CD4-positive, alpha-beta T cell treated with Interleukin-17A for 4 hours (primary cell): ENCODE measurements around the gene AP1G2.
A peak's percentile ranks its signal among the peaks of the same experiment; 100 is the strongest.

Experiments used
- DNase-seq: peaks from one replicate; pipeline ENCODE4 v3.0.0-alpha.2; 2020; ENCODE audit warnings: mixed read lengths

The AP1G2 gene

DNA sequence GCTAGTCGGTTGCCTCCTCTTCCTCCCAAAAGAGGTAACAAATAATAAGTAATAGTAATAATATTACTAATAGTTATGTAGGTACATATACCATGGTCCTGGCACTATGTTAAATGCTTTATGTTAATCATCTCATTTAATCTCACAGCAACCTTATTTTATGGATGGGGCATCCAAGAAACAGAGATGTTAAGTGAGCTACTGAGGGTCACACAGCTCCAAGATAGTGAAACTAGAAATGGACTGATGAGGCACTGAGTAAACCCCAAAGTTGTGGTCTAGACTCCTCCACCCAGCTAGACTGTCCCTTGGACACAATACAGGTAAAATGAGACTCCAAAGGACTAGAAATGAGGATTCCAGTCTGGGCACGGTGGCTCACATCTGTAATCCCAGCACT lies 31.1 kb downstream of the AP1G2 start:
- no peak for DNase-seq

DNA sequence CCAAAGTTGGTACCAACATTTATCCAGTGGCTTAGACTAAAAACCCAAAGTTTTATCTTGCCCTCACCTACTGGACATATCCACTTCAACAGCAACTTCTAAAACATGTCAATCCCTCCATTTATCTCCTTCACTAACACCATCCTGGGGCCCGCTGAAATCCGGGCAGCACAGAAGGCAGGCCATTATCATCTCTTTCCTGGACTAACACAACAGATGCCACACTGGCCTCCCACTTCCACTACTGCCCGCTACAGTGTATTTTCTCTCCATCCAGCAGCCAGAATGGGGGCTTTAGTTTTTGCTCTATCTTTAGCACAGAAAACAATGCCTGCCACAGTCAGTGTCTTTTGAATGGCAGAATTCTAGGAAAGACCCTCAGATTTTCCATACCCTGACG lies 31.6 kb downstream of the AP1G2 start:
- DNase-seq: no peak

DNA sequence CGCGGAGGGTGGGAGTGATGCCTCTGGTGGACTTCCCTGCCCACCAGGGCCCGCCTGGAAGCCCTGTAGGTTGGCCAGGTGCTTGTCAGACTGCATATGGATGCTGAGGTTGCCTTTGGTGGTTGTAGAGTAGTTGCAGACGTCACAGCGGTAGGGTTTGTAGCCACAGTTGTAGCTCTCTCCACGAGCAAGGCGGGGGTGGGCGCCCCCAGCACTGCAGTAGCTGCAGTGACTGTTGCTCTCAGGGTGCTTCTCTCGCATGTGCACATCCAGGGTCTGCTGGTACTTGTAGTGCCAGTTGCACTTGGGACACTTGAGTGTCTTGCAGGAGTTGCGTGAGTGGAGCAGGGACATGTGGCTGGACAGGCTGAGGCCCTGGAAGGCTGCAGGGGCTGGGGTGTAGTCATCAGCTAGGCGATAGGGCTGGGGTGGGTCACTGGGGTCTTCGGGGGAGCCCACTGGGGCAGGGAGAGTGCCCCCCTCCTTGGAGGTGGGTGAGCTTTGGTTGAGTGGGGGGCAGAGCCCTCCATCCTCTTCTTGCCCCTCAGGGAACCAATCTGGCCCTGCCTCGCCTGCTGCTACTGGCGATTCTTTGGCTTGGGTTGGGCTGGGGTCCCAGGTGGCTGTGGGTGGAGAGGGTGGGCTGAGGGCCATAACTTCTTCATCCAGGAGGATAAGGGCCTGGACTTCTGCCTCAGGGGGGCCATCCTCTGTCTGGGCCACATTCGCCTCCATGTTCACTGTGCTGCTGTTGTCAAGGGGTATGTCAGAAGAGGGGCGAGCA lies 33.7 kb downstream of the AP1G2 start:
- no peak for DNase-seq

DNA sequence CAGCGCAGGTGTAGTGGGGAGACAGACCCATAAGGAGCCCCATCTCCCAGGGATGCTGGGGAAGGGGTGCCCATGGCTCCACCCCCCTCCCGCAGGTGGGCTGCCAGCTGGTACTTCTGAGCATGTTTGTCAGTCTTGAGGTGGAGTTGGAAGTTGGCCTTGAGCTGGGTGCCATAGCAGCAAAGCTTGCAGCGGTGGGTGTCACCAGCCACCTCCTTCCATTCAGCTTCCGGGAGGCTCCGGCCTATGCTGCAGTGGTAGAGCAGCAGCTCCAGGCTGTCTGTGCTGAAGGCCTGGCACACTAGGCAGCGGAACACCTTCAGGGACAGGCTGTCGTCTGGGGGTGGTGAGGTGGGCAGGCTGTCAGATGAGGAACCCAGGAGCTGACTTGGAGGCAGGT lies 34.9 kb downstream of the AP1G2 start:
- DNase-seq: no peak

DNA sequence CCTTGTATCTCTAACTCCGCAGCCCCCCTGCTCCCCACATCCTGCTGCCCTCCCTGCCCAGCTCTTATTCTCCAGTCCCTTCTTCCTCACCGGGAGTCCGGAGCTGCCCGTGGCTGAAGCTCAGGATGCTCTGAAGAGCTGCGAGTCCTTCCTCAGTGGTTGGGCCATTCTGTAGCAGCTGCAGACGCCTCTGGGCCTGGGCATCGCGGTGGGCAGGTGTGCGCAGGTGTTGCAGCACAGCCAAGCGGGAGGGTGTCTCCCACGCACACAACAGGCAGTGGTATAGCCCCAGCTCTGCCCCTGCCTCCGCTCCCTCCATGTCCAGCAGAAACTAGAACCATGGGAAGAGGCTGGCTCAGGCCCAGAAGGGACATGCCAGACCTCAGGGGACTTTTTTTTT lies 36.2 kb downstream of the AP1G2 start:
- no peak for DNase-seq

DNA sequence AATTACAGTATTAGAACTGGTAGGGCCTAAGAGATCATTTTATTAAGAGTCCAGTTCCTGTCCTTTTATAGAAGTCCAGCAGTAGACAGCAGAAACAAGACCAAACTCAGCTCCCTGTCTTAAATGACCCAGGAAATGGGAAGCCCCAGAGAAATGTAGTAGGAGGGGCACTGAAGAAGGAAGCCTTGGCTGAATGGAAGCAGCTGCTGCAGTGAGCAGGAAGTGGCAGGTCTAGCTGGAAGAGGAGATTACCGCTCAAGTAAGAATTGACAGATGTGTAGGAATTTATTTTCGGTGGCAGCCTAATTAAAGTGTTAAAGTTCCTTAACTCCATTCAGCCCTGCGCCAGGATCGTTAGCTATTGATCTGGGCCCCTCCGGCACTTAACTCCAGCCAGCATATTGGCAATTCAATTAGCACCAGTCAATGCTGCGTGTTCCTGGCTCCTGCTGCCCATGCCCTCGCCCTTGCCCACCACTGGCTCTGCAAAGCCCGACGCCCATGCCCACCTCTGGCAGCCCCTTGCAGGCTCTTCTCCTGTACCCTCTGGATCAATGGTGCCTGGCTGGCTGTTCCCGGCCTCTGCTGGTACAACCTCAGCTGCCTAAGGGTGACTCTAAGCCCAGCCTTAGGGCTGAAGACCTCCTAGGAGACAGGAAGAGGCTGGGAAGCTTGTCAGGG lies 37.1 kb downstream of the AP1G2 start:
- no peak for DNase-seq

DNA sequence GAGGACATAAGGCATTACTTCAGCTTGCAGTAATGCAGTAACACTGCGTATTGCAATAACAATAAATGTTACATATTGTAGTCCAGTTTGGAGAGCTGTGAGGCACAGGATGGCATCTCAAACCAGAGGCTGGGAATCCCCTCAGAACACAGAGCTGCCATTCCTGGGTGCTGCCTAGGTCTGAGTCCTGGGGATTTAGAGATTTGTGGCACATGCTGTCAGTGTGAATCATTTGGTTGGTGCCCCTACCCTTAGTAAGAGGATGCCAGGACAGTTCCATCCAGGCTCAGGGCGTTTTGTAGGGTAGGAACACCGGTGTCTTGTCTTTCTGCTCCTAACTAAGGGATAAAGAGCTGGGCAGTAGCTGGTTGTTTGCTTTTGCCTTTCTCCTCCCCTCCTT lies 38.6 kb downstream of the AP1G2 start:
- no peak for DNase-seq

DNA sequence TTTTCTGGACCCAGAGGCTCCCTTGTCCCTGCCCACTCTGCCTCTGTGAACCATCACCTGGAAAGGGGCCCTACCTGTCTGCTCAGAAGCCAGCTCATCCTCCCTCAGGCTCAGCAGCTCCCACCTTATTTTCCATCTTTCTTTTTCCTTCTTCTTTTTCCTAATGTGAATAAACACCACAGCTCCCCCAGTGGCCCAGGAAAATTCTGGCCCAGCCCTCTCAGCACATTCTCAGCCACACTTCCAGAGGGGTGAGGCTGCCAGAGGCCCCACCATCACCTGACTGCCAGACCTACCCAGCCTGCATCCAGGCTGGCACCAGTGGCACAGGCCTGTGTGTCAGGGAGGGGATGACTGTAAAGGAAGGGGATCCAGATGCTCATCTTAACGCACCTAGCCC lies 39.0 kb downstream of the AP1G2 start:
- DNase-seq: no peak

DNA sequence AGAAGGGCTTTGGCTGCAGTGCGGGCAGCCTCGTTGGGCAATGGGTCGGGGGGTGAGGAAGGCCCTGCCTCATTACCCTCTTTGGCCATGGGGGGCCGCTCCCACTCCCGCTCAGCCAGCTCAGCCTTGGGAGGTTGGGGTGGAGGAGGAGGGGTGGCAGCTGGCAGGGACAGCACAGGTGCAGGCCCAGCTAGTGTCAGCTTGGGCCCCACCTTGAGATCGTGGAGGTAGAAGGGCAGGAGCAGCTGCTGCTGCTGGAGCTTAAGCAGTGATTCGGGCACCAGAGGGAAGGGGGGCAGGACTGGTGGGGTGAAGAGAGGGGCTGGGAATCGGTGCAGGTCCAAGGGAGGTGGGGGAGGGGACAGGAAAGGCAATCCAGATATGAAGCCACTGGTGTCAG lies 42.0 kb downstream of the AP1G2 start:
- no peak for DNase-seq

DNA sequence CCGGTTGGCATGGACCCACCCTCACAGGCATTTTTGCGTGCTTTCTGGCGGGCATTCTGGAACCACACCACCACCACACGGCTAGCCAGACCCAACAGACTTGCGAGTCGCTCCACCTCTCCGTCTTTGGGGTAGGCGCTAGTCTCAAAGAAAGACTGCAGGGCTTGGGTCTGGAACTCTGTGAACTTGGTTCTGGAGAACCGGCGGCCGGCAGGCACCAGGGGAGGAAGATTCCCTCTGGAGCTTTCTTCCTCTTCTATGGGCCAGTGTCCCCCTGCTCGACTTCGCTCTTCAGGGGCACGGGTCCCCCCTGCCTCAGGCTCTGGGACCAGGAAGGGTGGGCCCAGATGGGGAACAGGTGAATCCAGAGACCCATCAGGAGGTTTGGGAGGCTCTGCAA lies 42.6 kb downstream of the AP1G2 start:
- no peak for DNase-seq

DNA sequence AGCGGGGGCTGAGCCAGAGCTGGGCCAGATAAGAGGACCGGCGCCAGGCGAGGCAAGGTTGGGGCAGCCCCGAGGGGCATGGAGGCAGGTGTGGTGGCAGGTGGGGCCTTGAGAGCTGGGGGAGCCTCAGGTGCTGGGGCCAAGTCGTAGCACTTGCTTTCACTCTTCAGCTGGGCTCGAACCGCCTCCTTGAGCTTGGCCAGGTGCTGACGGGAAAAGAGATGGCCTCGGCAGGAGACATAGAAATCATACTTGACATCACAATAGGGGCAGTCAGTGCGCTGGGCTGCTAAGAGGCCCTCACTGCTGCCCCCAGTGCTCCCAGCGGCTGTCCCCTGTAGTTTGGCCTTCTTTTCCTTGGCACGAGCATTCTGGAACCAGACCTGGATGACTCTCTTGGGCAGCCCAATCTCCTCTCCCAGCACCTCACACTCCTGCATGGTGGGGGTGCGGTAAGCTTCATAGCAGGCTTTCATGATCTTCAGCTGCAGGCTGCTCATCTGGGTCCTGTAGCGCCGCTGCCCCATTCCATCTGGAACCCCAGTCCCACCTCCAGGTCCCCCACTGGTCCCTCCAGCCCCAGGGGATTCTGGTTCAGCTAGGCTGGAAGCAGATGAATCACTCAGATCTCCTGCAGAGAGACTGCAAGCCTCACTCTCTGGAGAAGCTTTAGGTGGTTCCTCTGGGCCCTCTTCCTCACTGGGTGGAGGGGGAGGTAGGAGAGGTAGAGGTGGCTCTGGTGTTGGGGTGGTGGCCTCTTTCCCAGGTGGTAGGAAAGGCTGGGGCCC lies 44.2 kb downstream of the AP1G2 start:
- DNase-seq: no peak

DNA sequence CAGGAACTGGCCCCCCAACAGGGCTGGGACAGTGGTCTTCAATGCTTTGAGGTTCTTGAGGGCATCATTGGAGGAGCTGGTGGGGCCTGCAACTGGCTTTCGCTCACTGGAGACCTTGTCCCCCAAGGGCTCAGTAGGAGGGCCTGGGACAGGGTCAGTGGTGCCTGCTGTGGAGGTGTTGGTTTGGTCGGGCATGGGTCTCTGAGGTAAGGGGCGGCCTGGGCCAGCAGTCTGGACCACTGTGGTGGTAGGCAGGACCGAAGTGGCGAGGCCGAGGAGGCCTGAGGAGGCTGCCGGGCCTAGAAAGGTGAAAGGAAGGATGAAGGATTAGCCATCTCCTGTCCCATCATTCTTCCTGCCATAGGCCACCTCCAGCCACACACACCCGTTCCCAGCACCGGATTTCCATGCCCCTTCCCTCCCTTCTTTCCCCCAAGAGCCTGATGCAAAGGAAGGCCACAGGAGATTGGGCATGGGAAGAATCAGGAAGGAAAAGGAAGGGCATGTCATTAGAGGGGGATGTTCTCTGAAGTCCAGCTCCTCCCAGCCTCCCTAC lies 44.9 kb downstream of the AP1G2 start:
- no peak for DNase-seq

DNA sequence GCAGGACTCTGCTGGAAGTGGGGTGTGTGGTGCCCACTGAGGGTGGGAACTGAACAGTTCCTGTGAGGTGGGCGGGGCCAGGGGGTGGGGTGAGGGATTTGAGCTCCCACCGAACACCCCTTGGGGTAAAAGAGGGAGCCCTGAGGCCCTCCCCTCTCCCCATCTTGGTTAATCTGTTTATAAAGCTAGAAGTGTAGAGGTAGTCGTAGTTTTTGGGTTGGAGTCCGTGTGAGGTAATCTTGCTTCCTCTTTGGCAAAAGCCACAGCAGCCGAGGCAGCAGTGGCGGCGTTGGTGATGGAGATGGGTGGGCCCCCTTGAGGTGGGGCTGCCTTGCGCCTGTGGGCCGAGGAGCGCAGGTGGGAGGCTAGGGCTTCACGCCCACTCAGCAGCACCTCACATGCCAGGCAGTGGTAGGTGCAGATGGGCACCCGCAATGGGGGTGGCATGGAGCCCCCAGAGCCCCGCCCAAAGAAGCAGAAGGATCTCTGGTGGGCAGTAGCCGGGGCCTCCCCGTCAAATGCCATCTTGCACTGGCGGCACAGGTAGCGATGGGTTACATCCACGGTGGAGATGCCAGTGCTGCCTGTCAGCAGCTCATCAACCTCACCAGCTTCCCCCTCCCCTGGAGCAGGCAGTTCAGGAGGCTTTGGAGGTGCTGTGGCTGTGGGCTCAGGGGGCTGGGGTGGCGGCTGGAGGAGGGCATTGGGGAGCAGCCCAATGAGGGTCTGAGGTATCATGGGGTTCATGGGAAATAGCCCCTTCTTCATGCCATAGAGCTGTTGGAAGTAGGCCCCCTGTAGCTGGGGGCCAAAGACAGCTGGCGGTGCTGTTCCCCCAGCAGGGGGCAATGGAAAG lies 45.6 kb downstream of the AP1G2 start:
- no peak for DNase-seq

DNA sequence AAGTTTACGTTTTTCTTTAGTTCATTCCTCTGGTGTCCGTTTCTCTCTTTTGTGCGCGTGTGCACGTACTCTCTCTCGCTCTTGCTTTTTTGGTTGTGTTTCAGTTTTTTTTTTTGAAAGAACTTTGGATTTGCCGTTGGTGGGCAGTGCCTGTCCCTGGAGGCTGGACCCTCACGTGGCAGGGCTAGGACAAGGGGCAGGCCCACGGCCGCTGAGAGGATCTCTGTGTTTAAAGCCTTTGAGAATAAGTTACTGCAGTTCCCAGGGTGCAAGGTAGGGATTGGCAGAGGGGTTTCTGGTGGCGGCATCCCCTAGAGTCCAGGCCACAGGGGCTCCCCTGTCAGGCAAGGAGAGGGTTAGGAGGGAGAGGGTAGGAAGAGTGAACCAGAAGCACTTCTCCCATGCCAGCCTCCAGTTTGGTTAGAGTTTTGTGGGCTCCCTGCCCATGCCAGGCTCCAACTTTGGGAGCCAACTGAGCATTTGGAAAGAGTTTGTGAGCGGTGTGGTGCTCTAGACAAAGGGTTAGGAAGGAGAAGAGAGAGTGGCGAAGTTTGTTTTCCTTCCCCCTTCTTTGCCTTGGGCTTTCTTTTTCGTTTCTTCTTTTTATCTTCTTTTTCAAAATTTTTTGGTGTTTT lies 46.6 kb downstream of the AP1G2 start:
- DNase-seq: no peak

DNA sequence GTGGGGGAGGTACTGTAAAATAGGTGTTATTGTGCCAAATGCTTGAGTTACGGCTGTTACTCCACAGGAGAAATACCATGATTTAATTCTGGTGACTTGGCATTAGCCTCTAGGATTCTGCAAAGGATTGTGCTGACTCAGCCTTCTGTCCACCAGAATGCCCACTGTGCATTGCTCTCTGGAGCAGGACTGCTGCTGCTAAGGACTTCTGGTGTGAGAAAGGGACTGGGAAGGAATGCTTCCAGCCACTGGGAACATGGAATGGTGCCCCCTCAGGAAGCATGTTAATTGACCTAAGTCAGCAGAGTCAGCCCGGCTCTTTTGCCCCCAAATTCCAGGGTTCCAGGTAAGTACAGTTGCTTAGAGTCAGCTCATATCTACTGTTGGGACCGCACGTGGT lies 48.9 kb downstream of the AP1G2 start:
- no peak for DNase-seq

DNA sequence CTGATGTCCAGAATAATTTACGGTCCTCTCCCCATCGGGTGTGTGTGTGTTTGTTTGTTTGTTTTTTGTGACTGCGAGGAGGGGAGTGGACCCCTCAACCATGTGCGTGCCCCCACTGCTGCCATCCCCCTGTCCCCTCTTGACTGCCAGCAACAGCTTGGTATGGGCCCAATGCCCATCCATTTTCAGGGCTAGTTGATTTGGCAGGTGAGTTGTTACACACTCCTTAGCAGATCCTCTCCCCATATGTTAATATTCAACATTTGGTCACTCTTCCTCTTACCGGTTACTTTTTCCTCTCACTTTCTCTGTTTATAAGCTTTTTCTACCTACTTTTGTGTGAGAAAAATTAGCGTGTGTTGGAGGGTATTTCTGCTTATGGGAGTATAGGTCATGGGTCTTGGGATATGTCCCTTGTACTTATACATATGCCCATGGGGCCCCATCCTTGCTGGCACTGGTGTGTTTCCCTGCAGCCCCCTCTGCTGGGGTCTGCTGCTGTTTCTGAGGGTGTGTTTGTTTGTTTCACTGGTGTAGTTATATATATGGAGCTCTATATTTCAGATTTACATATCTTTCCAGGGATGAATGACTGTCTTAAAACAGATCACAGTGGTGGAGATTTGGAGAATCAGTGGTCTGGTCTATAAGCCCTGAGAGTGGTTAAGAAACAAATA lies 49.8 kb downstream of the AP1G2 start:
- DNase-seq: no peak

DNA sequence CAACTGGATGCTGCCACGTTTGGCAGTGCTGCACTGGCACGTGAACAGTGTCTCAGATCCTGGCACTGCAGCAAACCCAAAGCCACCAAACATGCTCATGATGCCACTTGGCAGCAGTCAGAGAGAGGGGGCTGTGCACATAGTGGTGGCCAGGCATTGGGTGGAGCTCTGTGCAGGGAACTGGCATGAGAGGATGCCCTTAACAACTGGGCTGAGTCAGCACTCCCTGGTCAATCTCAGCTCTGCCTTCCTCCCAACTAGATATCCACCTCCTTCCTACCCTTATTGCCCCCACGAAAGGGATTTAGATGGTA lies 53.0 kb downstream of the AP1G2 start:
- DNase-seq: no peak

DNA sequence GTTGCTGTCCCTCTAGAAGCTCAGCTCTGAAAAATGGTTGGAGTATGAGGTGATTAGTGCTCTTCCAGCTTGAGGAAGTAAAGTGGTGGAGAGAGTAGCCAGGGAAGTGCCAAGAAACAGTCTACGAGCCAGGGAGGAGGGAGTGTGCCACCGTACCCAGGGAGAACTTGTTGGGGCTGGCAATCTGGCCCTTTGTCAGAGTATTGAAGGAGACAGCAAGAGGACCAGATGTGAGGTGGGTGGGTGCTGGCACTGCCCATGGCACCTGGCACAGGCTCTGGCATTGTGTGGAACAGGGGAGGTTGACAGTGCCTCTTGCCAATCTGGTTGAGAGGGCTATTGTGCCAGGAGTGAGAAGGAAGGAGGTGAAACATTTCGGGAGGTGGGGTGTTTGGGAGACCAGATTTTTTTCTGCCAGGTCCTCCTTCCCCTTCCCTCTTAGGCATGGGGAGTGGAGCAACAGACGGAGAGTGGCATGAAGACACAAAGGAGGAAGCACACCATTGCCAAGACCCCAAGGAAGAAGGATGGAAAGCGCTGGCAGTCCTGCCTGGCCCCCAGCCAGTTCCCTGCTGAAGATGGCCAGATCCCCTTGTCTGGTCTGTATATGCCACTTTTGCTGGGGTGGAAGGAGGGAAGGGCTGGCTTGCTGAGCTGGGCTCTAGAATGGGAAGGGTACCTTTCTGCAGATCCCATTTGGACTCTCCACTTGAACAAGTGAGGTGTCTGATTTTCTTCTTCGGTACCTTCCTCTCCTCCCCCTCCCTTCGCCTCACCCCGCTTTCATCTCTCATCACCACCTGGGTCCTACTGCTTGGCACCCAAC lies 53.6 kb downstream of the AP1G2 start:
- DNase-seq: no peak

DNA sequence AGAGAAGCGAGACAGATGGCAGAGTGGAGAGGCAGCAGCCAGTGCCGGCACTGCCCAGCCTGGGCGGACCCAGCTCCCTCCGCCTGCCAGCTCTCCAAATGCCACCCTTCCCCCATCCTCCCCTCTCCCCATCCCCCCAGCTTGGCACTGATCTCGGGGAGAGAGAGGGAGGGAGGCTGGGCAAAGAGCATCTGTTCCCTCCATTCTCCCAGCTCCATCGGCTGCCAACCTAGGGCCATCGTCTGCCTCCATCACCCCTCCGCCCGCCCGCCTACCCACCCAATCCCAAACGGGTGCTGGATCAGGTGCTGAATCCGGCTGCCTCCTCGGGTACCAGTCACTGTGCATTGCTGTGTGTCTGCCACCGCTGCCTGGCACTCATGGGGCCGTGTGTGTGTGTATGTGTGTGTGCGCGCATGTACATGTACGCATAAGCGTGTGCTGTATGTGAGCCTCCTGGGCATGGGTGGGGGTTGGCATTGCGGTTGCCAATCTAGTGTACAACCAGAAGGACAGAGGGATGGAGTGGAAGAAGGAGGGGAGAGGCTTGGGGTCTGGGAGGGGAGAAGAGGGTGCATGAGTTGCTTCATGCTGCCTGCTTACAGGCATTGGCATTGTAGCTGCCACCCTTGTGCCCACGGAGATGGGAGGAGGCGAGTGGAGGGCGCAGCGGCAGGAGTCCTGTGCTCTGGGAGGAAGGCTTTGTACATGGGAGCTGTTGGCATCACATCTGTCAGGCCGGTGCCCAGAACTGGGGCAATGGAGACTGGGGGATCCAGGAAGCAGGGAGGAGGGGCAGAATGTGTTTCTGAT lies 54.4 kb downstream of the AP1G2 start:
- no peak for DNase-seq

DNA sequence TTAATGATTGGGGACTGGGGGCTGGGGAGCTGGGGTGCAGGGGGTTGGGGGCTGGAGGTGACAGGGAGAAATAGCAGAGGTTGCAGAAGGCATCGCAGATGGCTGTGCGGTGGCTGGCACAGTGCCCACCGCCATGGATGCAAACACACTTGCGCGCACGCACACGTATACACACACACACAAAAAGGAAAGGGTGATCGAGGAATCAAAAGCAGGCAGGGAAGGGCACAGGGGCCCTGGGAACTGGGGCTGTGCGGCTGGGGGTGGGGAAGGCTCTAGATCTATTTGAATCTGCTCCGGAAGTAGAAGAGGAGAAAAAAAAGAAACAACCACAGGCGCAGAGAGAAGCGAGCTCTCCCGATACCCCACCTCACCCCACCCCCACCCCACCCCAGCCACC lies 55.4 kb downstream of the AP1G2 start:
- DNase-seq: peak; percentile 40
